PC-3 (cell line): ENCODE data around the gene NUP62.

Source experiments
- CTCF ChIP-seq: fragments of 300-600 bp; sonication (generic); conservative IDR thresholded peaks from 2 replicates; pipeline ENCODE4 v1.5.1; 2017; ENCODE audit warnings: antibody characterized with exemption, low read depth, mild to moderate bottlenecking, low read length
- EZH2 ChIP-seq: fragments of 300-600 bp; sonication (generic); IDR thresholded peaks from one replicate; pipeline ENCODE4 v1.6.1; 2017; ENCODE audit warnings: antibody characterized with exemption, mild to moderate bottlenecking, low read length; ENCODE audit not compliant: unreplicated experiment
- EZH2phosphoT487 ChIP-seq: fragments of 300-600 bp; sonication (generic); IDR thresholded peaks from 2 replicates; pipeline ENCODE4 v1.6.1; 2018; ENCODE audit warnings: mild to moderate bottlenecking, antibody characterized with exemption, low read length, borderline replicate concordance

- TF ChIP-seq CTCF (peak; percentile 66), EZH2 (no peak), EZH2phosphoT487 (no peak)
These were observed 66.7 kb downstream of the NUP62 start for GRCh38 chr19:49862391-49863253.
